Measurements from ENCODE around the gene ZNF385D. TPM values are rescaled to one million over a fixed set of nuclear protein-coding genes. Genes with fewer than 3 reads are reported as not detected.
"Not testable (repeated sequence)": the region's sequence is repeated elsewhere in the genome, so short reads cannot be mapped to it uniquely, and the experiment has no call there.

ZNF385D gene
- total RNA-seq, 1 experiment from 2014 or later = 13.0 TPM

- H3K9me3 ChIP-seq (ENCODE audit: control insufficient read depth, insufficient read depth, low read depth, low read length) = no peaks in the 10 kb centered on the region
- DNase-seq (ENCODE audit: low read depth, low spot score) (no peak), ATAC-seq (no peak)
- H3K4me1 ChIP-seq (ENCODE audit: control insufficient read depth, insufficient read depth, low read length) = no peaks in the 10 kb centered on the region
- H3K4me3 ChIP-seq (ENCODE audit: low read depth in 2 of 2, low read length in 2 of 2) = no peak overlapping the region
- H3K36me3 ChIP-seq (ENCODE audit: control insufficient read depth, insufficient read depth, low read length) = no peaks in the 10 kb centered on the region
- no peak for TF ChIP-seq TCF7L2 (IDR thresholded peaks at IDR 0.05; ENCODE audit: low read depth, low read length)
- TF ChIP-seq CTCF (IDR thresholded peaks at IDR 0.05) = no peak
- no peak for TF ChIP-seq POLR2AphosphoS5 (IDR thresholded peaks at IDR 0.05; ENCODE audit: low read depth, low read length)
- no peak for TF ChIP-seq SIN3A (IDR thresholded peaks at IDR 0.05; ENCODE audit: borderline replicate concordance, insufficient read depth, low read depth, low read length)
- TF ChIP-seq REST (IDR thresholded peaks at IDR 0.05; ENCODE audit: insufficient read depth in 1 of 2, low read depth in 2 of 2, low read length in 1 of 2) = no peak
- POLR2A ChIA-PET = interaction anchor here (0.5 kb wide), 1 partner anchor 1012 kb away, joined by 3 read pairs; no protein-coding TSS in a partner anchor
- no peaks in the 10 kb centered on the region for H3K27me3 ChIP-seq (ENCODE audit: control insufficient read depth, insufficient read depth, low read length)
- in situ Hi-C loops (cut with HindIII; ENCODE audit: low pct_unique_long_range_greater_than_20kb, low sequenced_read_pairs) = no loop called here
- CTCF ChIA-PET = no interaction called here
- intact Hi-C loops (cut with micrococcal nuclease; ENCODE audit: unreplicated experiment) = no loop called here
- no TSS peak for BruUV-seq (replicated peaks)
- no peak overlapping the region for H3K27ac ChIP-seq (ENCODE audit: low read length)
Measured at GRCh38 chr3:21500834-21501233, 250.2 kb downstream of the ZNF385D start.

GRCh38 chr3:21490671-21491070, 260.3 kb downstream of the ZNF385D start:
- CTCF ChIA-PET; H3K9me3 ChIP-seq (ENCODE audit: control insufficient read depth, insufficient read depth, low read depth, low read length); H3K27me3 ChIP-seq (ENCODE audit: control insufficient read depth, insufficient read depth, low read length); H3K27ac ChIP-seq (ENCODE audit: low read length); BruUV-seq (replicated peaks); DNase-seq (ENCODE audit: low read depth, low spot score); in situ Hi-C loops (cut with HindIII; ENCODE audit: low pct_unique_long_range_greater_than_20kb, low sequenced_read_pairs); POLR2A ChIA-PET; H3K4me3 ChIP-seq (ENCODE audit: low read depth in 2 of 2, low read length in 2 of 2); ATAC-seq; intact Hi-C loops (cut with micrococcal nuclease; ENCODE audit: unreplicated experiment); H3K36me3 ChIP-seq (ENCODE audit: control insufficient read depth, insufficient read depth, low read length); H3K4me1 ChIP-seq (ENCODE audit: control insufficient read depth, insufficient read depth, low read length): not testable (repeated sequence)

GRCh38 chr3:21487520-21487919, 263.5 kb downstream of the ZNF385D start:
- DNase-seq (ENCODE audit: low read depth, low spot score) (no peak), ATAC-seq (no peak)
- in situ Hi-C loops (cut with HindIII; ENCODE audit: low pct_unique_long_range_greater_than_20kb, low sequenced_read_pairs) = no loop called here

More at GRCh38 chr3:21487520-21487919, 263.5 kb downstream of the ZNF385D start:
- Histone ChIP-seq H3K4me1 (ENCODE audit: control insufficient read depth, insufficient read depth, low read length) (no peaks in the 10 kb centered on the region), H3K27me3 (ENCODE audit: control insufficient read depth, insufficient read depth, low read length) (no peaks in the 10 kb centered on the region), H3K4me3 (ENCODE audit: low read depth in 2 of 2, low read length in 2 of 2) (no peak overlapping the region), H3K27ac (ENCODE audit: low read length) (no peak overlapping the region), H3K9me3 (ENCODE audit: control insufficient read depth, insufficient read depth, low read depth, low read length) (no peaks in the 10 kb centered on the region), H3K36me3 (ENCODE audit: control insufficient read depth, insufficient read depth, low read length) (no peaks in the 10 kb centered on the region)
- TF ChIP-seq CTCF (IDR thresholded peaks at IDR 0.05) (no peak), REST (IDR thresholded peaks at IDR 0.05; ENCODE audit: insufficient read depth in 1 of 2, low read depth in 2 of 2, low read length in 1 of 2) (no peak), SIN3A (IDR thresholded peaks at IDR 0.05; ENCODE audit: borderline replicate concordance, insufficient read depth, low read depth, low read length) (no peak), POLR2AphosphoS5 (IDR thresholded peaks at IDR 0.05; ENCODE audit: low read depth, low read length) (no peak), TCF7L2 (IDR thresholded peaks at IDR 0.05; ENCODE audit: low read depth, low read length) (no peak)
- intact Hi-C loops (cut with micrococcal nuclease; ENCODE audit: unreplicated experiment) = no loop called here
- ChIA-PET POLR2A (no interaction called here), CTCF (no interaction called here)
- no TSS peak for BruUV-seq (replicated peaks)
